AG09319 (cell line): ENCODE data around the gene UNC5B.

Experiments
- DNase-seq: peaks from one replicate; pipeline ENCODE4 v3.0.0-alpha.2; 2010; ENCODE audit warnings: low read depth; ENCODE audit errors: extremely low read depth
- TF ChIP-seq, protein P1 (sequence below): IDR thresholded peaks from 2 replicates; pipeline ENCODE4 v1.5.1; 2011; ENCODE audit warnings: low read depth, mild to moderate bottlenecking, inconsistent platforms, low read length, moderate library complexity

Gene UNC5B

DNA sequence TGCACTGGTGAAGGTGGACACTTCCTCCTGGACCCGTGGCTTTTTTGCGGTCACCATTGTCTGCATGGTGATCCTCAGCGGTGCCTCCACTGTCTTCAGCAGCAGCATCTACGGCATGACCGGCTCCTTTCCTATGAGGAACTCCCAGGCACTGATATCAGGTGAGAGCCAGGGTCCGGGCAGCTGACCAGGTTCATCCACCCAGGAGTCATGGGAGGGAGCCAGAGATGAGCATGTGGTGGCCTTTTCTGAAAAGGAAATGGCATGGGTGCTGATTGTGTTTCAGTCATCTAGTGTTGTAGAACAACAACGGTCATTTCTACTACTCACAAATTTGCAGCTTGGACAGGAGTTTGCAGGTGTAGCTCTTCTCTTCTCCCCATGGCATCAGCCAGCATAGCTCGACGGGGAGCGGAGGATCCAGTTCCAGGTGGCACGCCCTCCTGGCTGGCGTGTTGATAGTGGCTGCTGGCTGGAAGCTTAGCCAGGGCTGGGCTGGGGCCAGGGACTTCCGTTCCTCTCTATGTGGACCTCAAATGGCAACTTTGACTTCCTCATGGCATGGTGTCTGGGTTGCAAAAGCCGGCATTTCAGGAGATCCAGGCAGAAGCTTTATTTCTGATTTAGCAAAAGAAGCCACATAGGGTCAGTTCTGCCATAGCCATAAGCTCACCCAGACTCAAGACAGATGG lies 139.4 kb downstream of the UNC5B start:
- no peak for DNase-seq
- TF ChIP-seq, protein P1, sequence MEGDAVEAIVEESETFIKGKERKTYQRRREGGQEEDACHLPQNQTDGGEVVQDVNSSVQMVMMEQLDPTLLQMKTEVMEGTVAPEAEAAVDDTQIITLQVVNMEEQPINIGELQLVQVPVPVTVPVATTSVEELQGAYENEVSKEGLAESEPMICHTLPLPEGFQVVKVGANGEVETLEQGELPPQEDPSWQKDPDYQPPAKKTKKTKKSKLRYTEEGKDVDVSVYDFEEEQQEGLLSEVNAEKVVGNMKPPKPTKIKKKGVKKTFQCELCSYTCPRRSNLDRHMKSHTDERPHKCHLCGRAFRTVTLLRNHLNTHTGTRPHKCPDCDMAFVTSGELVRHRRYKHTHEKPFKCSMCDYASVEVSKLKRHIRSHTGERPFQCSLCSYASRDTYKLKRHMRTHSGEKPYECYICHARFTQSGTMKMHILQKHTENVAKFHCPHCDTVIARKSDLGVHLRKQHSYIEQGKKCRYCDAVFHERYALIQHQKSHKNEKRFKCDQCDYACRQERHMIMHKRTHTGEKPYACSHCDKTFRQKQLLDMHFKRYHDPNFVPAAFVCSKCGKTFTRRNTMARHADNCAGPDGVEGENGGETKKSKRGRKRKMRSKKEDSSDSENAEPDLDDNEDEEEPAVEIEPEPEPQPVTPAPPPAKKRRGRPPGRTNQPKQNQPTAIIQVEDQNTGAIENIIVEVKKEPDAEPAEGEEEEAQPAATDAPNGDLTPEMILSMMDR, result no peak
